HG03432 (cell line): Measurements from ENCODE around the gene ATP1A2.
"Not testable (repeated sequence)": the region's sequence is repeated elsewhere in the genome, so short reads cannot be mapped to it uniquely, and the experiment has no call there.

Experiments used
- ATAC-seq: cut with Tn5 transposase; IDR thresholded peaks from one replicate; pipeline ENCODE4 v1.9.1; 2021; ENCODE audit warnings: mild to moderate bottlenecking, moderate library complexity; ENCODE audit not compliant: unreplicated experiment

ATP1A2 gene

GRCh38 chr1:160122978-160123495 is 7.5 kb downstream of the ATP1A2 start:
- no peak for ATAC-seq

GRCh38 chr1:160123726-160124125 is 8.2 kb downstream of the ATP1A2 start:
- no peak for ATAC-seq

- ATAC-seq = no peak
These were observed 9.3 kb downstream of the ATP1A2 start for GRCh38 chr1:160124705-160125478.

DNA sequence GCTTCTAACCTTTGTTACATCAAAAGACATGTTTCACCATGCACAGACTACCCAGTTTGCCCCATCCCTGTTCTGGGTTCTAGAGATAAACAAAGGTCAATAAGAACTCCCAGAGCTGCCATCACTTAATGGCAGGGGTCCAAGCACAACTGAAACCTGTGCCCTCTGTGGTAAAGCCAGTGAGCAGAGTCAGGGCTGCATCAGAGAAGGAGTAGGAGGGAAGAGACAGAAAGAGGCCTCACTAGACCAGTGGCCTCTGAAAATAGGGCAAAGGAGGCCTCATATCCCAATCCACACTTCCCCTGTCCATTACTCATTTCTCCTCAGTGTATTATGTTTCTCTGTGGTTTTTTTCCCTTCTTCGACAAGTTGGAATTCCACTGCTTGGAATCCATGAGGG is 10.2 kb downstream of the ATP1A2 start:
- no peak for ATAC-seq

- ATAC-seq = not testable (repeated sequence)
These were observed 10.8 kb downstream of the ATP1A2 start for GRCh38 chr1:160126342-160126741.

DNA sequence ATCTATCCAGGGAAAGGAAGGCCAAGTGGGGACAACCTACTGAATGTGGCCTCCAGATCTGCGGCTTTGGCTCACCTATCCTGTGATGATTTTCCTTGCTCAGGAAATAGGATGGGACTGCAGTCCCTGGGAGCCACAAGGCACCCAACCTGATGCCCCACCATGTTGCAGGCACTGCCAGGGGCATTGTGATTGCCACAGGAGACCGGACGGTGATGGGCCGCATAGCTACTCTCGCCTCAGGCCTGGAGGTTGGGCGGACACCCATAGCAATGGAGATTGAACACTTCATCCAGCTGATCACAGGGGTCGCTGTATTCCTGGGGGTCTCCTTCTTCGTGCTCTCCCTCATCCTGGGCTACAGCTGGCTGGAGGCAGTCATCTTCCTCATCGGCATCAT is 11.8 kb downstream of the ATP1A2 start:
- no peak for ATAC-seq

- no peak for ATAC-seq
These were observed 12.4 kb downstream of the ATP1A2 start for GRCh38 chr1:160127865-160128523.

- ATAC-seq = no peak
These were observed 13.1 kb downstream of the ATP1A2 start for GRCh38 chr1:160128636-160129035.

DNA sequence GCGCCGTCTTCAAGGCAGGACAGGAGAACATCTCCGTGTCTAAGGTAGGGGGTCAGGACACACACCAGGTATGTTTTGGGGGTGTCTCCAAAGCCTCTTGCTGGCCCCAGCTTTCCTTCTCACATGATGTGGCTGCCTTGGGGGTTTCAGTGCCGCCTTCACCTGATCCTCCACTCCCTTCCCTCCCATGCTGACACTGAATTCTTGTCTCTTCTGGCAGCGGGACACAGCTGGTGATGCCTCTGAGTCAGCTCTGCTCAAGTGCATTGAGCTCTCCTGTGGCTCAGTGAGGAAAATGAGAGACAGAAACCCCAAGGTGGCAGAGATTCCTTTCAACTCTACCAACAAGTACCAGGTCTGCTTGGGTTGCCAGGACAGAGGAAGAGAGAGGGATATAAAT is 13.5 kb downstream of the ATP1A2 start:
- ATAC-seq = no peak

- ATAC-seq = no peak
These were observed 14.0 kb downstream of the ATP1A2 start for GRCh38 chr1:160129558-160129957.

- no peak for ATAC-seq
These were observed 14.4 kb downstream of the ATP1A2 start for GRCh38 chr1:160129966-160130365.

- no peak for ATAC-seq
These were observed 14.9 kb downstream of the ATP1A2 start for GRCh38 chr1:160130486-160130885.

DNA sequence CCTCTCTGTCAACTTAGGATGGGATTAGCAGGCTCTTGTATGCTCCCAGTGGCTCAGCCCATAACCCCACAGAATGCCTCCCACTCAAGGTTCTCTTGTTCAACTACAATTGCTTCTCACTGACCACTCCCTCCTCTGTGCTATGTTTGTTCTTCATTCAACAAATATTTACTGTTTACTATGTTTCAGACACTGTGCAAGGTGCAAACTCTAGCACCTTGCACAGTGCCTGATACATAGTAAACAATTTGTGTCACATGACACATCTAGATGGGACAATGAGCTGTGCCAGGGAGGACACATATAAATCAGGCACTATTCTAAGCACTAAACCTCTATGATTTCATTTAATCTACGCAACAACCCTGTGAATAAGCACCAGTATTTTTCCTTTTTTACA is 15.4 kb downstream of the ATP1A2 start:
- no peak for ATAC-seq

DNA sequence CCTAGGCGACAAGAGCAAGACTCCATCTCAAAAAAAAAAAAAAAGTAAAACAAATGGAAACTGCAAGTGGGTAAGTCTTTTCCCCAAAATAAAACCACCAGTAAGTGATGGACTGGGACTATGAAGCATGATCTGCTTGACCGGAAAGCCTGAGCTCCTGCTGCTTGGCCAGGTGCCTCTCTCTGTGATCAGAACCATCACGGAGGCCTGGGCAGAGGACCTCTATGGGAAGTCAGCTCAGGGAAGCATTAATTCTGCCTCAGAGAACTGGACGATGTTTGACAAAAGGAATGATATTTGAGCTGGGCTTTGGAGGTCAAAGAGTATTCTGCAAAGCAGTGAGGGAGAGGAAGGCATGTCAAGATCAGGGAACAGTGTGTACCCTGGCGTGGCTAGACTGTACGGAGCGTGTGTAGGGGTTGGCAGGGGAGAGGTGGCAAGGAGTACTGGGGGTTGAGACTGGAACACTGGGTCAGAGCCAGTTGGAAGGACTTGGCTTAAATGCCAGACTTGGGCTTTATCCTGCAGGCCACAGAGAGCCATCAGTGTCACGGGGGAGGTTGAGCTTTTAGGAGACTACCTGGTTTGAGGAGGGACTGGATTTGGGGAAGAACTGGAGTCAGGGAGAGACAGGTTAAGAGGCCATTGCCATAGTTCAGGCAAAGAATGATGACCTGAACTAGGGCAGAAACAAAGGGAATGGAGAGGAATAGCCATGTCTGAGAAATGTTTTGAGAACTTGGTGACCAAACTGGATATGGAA is 16.4 kb downstream of the ATP1A2 start:
- no peak for ATAC-seq

GRCh38 chr1:160133990-160134770 is 18.6 kb downstream of the ATP1A2 start:
- ATAC-seq = no peak

GRCh38 chr1:160134791-160135572 is 19.4 kb downstream of the ATP1A2 start:
- no peak for ATAC-seq

DNA sequence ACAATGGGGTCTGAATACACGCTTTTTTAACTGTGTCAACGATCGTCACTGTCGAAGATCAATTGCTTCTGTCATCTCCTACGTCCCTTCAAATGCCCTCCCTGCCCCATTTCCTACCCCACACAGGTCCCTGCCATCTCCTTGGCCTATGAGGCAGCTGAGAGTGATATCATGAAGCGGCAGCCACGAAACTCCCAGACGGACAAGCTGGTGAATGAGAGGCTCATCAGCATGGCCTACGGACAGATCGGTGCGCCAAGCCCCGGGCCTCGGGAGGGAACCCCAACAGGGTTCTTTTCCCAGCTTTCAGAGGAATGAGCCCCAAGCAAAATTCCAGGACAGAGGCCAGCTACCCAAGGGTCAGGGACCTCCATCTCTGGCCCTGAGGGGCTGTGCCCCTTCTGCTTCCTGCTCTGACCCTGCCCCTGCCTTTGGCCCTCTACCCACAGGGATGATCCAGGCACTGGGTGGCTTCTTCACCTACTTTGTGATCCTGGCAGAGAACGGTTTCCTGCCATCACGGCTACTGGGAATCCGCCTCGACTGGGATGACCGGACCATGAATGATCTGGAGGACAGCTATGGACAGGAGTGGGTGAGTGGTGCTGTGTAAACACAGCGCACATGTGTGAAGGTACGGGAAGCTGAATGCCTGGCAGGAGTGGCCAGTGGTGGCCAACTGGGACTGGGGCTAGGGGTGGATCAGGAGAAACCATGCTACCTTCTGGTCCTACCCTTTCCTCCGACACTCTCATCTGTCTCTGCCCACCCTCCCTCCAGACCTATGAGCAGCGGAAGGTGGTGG is 20.8 kb downstream of the ATP1A2 start:
- ATAC-seq = no peak

DNA sequence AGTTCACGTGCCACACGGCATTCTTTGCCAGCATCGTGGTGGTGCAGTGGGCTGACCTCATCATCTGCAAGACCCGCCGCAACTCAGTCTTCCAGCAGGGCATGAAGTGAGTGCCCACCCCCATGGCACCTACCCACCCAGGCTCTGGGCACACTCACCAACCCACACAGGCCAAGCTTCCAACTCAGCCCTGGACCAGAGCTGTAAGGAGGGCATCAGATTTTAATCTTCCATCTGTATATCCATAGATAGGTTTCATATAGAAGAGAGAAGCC is 21.3 kb downstream of the ATP1A2 start:
- no peak for ATAC-seq

DNA sequence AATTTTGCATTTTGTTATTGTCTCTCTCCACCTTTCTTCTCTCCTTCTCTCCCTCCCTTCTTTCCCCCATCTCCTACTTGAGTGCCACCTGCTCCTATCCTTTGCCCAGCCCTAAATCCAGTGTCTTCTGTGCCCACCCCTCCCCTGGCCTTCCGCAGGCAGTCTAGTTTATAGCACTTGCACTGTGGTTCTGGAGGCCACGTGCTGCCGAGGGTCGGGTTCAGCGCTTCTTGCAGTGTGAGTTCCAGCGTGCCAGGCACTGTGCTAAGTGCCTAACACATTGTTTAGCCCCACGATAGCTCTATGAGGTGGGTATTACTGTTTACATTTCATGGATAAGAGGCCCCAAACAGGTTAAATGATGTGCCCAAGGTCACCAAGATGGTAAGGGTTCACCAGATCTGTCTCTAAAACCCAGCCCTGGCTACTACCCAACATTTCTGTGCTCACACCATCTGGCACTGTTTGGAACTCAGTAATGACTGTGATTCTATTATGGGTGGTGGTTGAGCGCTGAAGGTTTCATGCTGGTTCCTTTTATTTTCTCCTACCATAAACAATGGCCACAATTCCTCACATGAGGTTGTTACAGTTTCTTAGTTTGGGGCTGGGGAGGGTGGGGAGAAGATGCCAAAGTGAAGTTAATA is 21.8 kb downstream of the ATP1A2 start:
- no peak for ATAC-seq
